GM21737 (cell line): ENCODE results near the gene NAA20.
"Not testable (repeated sequence)": the region's sequence is repeated elsewhere in the genome, so short reads cannot be mapped to it uniquely, and the experiment has no call there.

ENCODE experiments used
- ATAC-seq: cut with Tn5 transposase; IDR thresholded peaks from one replicate; pipeline ENCODE4 v1.9.1; 2021; ENCODE audit warnings: mild to moderate bottlenecking, moderate library complexity; ENCODE audit not compliant: unreplicated experiment

Gene NAA20

GRCh38 chr20:19991308-19991707 is 25.9 kb upstream of the NAA20 start:
- ATAC-seq: no peak

DNA sequence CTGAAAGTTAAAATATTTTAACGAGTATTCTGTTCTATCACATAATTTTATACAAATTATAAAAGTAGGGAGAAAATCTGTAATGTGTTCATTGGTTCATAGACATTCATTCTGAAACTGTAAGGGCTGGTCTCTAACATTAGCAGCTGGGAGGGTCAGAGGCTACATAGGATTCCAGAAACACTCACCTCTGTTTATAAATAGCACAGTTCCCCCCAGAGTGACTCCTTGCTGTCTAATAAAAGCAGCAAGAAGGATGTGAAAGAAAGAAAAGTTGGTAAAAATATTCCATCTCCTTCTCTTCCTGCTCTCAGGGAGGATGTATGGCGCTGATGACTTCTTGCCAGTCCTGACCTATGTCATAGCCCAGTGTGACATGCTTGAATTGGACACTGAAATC is 25.3 kb upstream of the NAA20 start:
- ATAC-seq: no peak

GRCh38 chr20:19992996-19993908 is 23.9 kb upstream of the NAA20 start:
- no peak for ATAC-seq

GRCh38 chr20:19993958-19994669 is 23.0 kb upstream of the NAA20 start:
- no peak for ATAC-seq

DNA sequence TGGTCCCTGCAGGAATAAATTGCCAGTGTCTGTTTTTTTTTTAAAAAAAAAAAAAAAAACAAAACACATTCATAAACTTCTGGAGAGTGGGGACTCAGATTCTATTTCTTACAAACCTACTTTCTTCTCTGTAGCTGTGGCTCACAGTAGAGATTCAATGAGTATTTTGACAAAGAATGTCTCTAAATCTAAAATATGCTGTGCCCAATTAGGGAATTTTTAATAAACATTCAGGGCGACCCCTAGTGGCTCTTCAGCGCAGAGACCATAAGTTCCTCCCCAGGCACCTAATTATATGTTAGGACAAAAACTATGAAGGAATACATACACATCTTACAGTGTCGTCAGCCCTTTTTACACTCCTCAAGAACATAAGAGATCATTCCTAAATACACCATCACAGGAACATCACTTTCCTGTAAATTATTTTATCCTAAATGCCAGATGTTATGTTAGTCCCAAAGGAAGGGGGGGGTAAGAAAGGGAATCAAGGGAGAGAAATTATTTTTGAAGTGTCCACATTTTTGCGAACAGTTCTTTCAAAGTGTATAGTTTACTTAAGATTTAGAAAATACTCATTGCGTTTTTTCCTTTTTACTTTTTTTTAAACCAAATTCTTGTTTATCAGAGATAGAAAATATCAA is 21.8 kb upstream of the NAA20 start:
- no peak for ATAC-seq

GRCh38 chr20:19996222-19996621 is 20.9 kb upstream of the NAA20 start:
- no peak for ATAC-seq

DNA sequence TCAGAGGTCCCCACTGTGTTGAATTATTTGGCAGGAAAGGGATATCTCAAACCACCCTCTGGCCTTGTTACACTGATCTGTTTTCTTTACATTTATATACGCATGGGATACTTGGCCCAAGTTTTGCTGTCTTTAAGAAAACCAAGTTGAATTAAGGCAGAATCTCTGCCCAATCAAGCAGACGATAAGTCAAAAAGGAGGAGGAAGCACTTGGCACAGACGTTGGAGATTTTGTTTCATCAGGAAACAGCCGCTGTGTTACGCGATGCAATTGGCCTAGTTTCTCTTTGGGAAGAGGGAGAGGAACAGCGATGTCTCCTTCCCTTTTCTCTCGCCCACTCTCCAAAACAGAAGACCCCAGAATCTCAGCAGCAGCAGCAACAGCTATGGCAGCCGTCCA is 20.2 kb upstream of the NAA20 start:
- no peak for ATAC-seq

GRCh38 chr20:19998990-19999705 is 18.0 kb upstream of the NAA20 start:
- no peak for ATAC-seq

- no peak for ATAC-seq
Measured at GRCh38 chr20:20000211-20000968, 16.8 kb upstream of the NAA20 start.

DNA sequence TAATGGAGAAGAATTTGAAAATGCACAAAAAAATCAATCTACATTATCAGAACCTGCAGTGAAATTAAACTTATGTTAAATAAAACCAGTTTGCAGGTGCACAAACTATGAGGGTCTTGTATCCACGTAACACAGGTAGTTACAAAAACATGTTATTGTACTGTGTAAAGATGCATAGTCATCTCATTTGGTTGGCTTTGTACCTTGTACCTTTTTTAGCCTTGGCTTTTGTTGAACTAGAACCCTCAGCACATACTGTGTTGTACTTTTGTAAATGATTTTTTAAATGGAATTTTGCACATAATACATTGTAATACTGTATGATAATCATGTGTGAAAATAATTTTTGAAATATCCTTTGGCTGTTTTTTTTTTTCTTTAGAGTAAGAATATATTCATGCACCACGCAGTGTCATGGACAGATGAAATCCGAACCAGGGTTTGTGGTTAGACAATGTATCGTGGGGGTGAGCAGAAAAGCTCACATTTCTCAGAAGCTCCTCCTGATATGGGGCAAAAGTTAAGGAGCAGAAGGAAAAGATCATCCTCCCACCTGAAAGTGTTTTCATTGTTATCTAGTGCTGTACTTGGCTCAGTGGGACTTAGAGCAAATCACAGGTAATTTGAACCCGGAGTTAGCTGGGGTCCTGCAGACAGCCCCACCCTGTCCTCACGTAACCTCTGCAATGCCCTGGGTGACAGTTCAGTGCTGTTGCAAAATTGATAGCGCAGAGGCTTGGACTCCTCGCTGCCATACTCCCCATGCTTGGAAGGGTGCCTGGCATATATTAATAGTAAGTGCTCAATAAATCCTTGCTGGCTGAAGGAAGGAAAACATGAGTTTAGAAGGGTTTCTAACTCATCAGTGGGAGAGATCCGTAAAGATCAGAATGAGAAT is 14.8 kb upstream of the NAA20 start:
- no peak for ATAC-seq

DNA sequence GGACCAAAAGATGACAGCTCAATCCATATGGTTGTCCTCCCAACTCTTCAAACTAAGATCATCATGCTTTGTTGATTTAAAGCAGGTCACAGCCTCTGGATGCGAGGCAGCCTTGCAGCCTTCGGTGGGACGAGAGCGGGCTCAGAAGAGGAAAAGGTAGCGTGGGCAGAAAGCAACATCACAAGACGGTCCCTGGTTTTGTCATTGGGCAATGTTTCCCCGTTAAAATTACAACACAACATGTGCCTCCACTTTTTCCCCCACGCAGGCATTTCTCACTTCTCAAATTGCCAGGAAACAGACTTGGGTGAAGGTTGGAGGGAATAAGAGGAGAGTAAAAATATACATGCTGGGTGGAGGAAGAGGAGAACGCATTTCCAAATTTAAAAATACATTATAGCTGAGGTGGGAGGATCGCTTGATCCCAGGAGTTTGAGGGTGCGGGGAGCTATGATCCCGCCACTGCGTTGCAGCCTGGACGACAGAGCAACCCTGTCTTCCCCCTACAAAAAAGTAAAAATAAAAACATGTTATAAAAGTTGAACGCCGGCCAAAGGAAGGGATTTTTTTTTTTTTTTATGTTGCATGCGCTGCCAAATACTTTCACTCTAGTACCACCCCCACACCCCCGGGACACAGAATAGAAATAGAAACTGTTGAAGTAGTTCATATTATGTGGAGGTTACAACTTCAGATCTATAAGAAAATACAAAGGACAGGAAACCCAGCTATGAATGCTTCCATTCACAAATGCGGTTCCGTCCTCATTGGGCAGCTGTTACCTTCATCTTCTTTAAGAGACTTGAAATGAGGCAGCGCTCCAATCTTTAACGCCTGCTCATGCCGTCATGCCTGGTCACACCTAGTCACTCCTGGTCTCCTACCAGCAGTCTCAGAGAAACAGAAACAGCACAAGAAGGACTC is 13.9 kb upstream of the NAA20 start:
- ATAC-seq: no peak

DNA sequence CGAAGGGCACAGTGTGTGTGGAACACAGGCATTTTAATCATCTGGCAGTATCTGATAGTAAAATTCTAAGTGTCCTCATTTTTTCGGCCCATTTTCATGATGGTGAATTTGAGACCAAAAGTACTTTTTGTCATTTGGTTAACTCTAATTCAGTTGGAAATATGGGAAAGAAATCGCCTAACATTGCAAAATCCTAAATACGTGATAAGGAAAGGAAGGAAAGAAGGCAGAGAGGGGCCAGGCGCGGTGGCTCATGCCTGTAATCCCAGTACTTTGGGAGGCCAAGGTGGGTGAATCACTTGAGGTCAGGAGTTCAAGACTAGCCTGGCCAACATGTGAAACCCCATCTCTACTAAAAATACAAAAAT is 13.2 kb upstream of the NAA20 start:
- not testable (repeated sequence) for ATAC-seq

GRCh38 chr20:20005342-20005741 is 11.8 kb upstream of the NAA20 start:
- no peak for ATAC-seq

GRCh38 chr20:20009784-20010253 is 7.3 kb upstream of the NAA20 start:
- no peak for ATAC-seq

GRCh38 chr20:20010639-20011500 is 6.3 kb upstream of the NAA20 start:
- no peak for ATAC-seq

DNA sequence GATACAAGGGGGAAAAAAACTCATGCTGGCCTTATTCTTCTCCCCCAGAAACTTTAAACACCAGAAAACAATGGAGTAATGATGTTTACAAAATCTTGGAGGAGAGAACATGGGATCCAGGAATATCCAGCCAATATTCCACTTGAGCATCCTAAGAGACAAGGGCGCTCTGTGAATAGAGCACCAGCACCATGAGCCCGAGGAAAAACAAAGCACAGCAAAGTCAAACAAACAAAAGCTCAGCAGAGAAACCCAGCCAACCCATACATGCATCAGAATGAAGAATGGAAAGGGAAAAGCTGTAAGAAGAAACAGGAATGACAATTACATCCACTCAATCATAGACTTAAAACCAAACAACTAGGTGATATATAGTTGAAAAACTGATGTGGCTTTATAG is 4.6 kb upstream of the NAA20 start:
- no peak for ATAC-seq

GRCh38 chr20:20014659-20015058 is 2.5 kb upstream of the NAA20 start:
- ATAC-seq: no peak
